ENCODE data around the gene WDFY4. TPM values are rescaled to one million over a fixed set of nuclear protein-coding genes. Genes with fewer than 3 reads are reported as not detected.

The WDFY4 gene
- total and polyA plus RNA-seq, 9 of the 15 experiments (the other 6 are each of a cell fraction or from before 2014, with no cell fraction given), result 0.01 to 0.02 (median 0.01) TPM; not detected in 6

DNA sequence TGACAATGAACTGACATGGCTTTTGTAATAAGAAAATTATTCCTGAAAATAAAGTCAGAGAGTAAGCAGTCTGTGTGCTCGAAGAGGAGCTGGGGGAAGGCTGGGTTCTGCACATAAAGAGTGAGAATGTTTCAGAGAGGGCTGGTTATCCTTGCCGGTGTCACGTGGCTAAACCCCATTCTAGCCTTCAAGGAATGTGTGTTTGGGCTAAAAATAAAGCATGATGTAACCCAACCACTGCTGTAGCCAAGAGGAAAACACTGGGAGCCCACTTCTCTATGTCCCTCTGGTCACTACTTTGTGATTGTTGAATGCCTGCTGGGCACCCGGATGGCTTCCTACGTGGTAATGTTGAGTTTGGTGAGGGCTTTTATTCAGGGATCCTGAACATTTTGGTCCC is 23.5 kb downstream of the WDFY4 start:
- Histone ChIP-seq H3K9me1 (ENCODE audit: control insufficient read depth, insufficient read depth, low read length) (no peaks in the 10 kb centered on the region), H3K9me3 (replicated peaks; ENCODE audit: control insufficient read depth, insufficient read depth, low read depth, low read length) (no peaks in the 10 kb centered on the region), H3K27me3 (ENCODE audit: control insufficient read depth in 2 of 2, insufficient read depth in 2 of 2, low read length in 2 of 2) (peaks cover 0 to 24% of the 10 kb centered on the region in 2 experiments; a peak in 2 of 5 replicates), H3K27ac (ENCODE audit: extremely low read depth, low read depth, low read length) (no peak overlapping the region), H3K4me2 (ENCODE audit: insufficient read depth, low read length) (no peak overlapping the region), H3K79me2 (ENCODE audit: control insufficient read depth, insufficient read depth, low read length) (no peaks in the 10 kb centered on the region), H2AFZ (ENCODE audit: low read depth, low read length) (no peak overlapping the region), H3K36me3 (ENCODE audit: control insufficient read depth, insufficient read depth, low read length) (no peaks in the 10 kb centered on the region), H3K4me3 (no peak overlapping the region), H3K9ac (ENCODE audit: insufficient read depth in 1 of 2, low read depth in 2 of 2, low read length in 2 of 2) (no peak overlapping the region), H4K20me1 (replicated peaks; ENCODE audit: control insufficient read depth, insufficient read depth, low read length) (no peaks in the 10 kb centered on the region), H3K4me1 (replicated peaks in 1 of 2; ENCODE audit: control insufficient read depth in 2 of 2, insufficient read depth in 2 of 2, low read length in 2 of 2) (no peaks in the 10 kb centered on the region)
- ATAC-seq, result no peak; the same call in 2 of the 3 replicates
- ChIA-PET CTCF (ENCODE audit: low intra/inter-chr PET ratio) (no interaction called here), POLR2A (no interaction called here)
- intact Hi-C loops (cut with micrococcal nuclease) (no loop called here), in situ Hi-C loops (cut with MboI) (no loop called here)
- no peak for FAIRE-seq
- 3% methylated on average over 5 of the region's 5 CpGs for WGBS (ENCODE audit: insufficient coverage, low coverage, missing lambda C conversion rate)
- TF ChIP-seq DACH1 (IDR thresholded peaks at IDR 0.05; ENCODE audit: partially characterized antibody), result no peak
- TF ChIP-seq, protein P1, sequence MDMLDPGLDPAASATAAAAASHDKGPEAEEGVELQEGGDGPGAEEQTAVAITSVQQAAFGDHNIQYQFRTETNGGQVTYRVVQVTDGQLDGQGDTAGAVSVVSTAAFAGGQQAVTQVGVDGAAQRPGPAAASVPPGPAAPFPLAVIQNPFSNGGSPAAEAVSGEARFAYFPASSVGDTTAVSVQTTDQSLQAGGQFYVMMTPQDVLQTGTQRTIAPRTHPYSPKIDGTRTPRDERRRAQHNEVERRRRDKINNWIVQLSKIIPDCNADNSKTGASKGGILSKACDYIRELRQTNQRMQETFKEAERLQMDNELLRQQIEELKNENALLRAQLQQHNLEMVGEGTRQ (CRISPR knock-in tag; IDR thresholded peaks at IDR 0.05), result peak; percentile 43; the same call in 1 of the 2 replicates
- no TSS peak for BruUV-seq (replicated peaks)
- no peak for DNase-seq (ENCODE audit: extremely low read depth in 1 of 4, low spot score in 3 of 4)

GRCh38 chr10:48710647-48711275 is 26.1 kb downstream of the WDFY4 start:
- Histone ChIP-seq H3K9me3 (replicated peaks; ENCODE audit: control insufficient read depth, insufficient read depth, low read depth, low read length) (no peaks in the 10 kb centered on the region), H3K27me3 (ENCODE audit: control insufficient read depth in 2 of 2, insufficient read depth in 2 of 2, low read length in 2 of 2) (peaks cover 0 to 9% of the 10 kb centered on the region in 2 experiments; a peak in 2 of 5 replicates), H4K20me1 (replicated peaks; ENCODE audit: control insufficient read depth, insufficient read depth, low read length) (no peaks in the 10 kb centered on the region), H3K9me1 (ENCODE audit: control insufficient read depth, insufficient read depth, low read length) (no peaks in the 10 kb centered on the region), H3K4me3 (no peak overlapping the region), H3K36me3 (ENCODE audit: control insufficient read depth, insufficient read depth, low read length) (no peaks in the 10 kb centered on the region), H2AFZ (ENCODE audit: low read depth, low read length) (no peak overlapping the region), H3K4me1 (replicated peaks in 1 of 2; ENCODE audit: control insufficient read depth in 2 of 2, insufficient read depth in 2 of 2, low read length in 2 of 2) (no peaks in the 10 kb centered on the region), H3K4me2 (ENCODE audit: insufficient read depth, low read length) (no peak overlapping the region), H3K27ac (ENCODE audit: extremely low read depth, low read depth, low read length) (no peak overlapping the region), H3K79me2 (ENCODE audit: control insufficient read depth, insufficient read depth, low read length) (no peaks in the 10 kb centered on the region), H3K9ac (ENCODE audit: insufficient read depth in 1 of 2, low read depth in 2 of 2, low read length in 2 of 2) (no peak overlapping the region)
- no TSS peak for BruUV-seq (replicated peaks)
- ATAC-seq (no peak), DNase-seq (ENCODE audit: extremely low read depth in 1 of 4, low spot score in 3 of 4) (no peak), FAIRE-seq (no peak)
- 0% methylated on average over 6 of the region's 6 CpGs for WGBS (ENCODE audit: insufficient coverage, low coverage, missing lambda C conversion rate)
- intact Hi-C loops (cut with micrococcal nuclease), result no loop called here
- TF ChIP-seq E2F4 (CRISPR knock-in tag; IDR thresholded peaks at IDR 0.05; ENCODE audit: low read depth) (no peak), CLOCK (CRISPR knock-in tag; IDR thresholded peaks at IDR 0.05; ENCODE audit: borderline replicate concordance) (no peak), ZNF511 (CRISPR knock-in tag; IDR thresholded peaks at IDR 0.05) (no peak), CREBBP (IDR thresholded peaks at IDR 0.05; ENCODE audit: low read depth, low read length) (no peak), SMAD2 (IDR thresholded peaks at IDR 0.05; ENCODE audit: low read depth, low read length) (no peak)
- in situ Hi-C loops (cut with MboI), result no loop called here
- ChIA-PET CTCF (ENCODE audit: low intra/inter-chr PET ratio) (no interaction called here), POLR2A (interaction anchor here (0.9 to 2.0 kb wide), 2 partner anchors 16 to 54 kb away, joined by 3 to 9 read pairs; no protein-coding TSS in a partner anchor)
